Esophagus squamous epithelium (tissue), 5 donors: ENCODE data around the gene GXYLT2. TPM values are rescaled to one million over a fixed set of nuclear protein-coding genes. Genes with fewer than 3 reads are reported as not detected.

Experiments used
- DNase-seq: peaks from one replicate; lab custom pipeline; 2025; lab: John Stamatoyannopoulos, UW
- H3K27ac ChIP-seq, 4 donors: fragments of 200-600 bp; sonication (generic); one replicate each; pipeline ENCODE4 v1.5.1; 2016 to 2019; ENCODE audit warnings: mild to moderate bottlenecking in 1 of 4
- H3K27me3 ChIP-seq, 4 donors: fragments of 200-600 bp; sonication (generic); 1 replicate in 3 of 4; 2 replicates in 1 of 4; pipeline versions ENCODE4 v1.5.1 to v1.6.0; 2017 to 2021; ENCODE audit warnings: antibody characterized with exemption in 1 of 4
- H3K36me3 ChIP-seq, 3 donors: fragments of 200-600 bp; sonication (generic); one replicate each; pipeline ENCODE4 v1.5.1; 2016 to 2019
- H3K4me1 ChIP-seq, 3 donors: fragments of 200-600 bp; sonication (generic); one replicate each; pipeline ENCODE4 v1.5.1; 2017 to 2019
- H3K4me3 ChIP-seq, 4 donors: fragments of 200-600 bp; sonication (generic); 1 replicate in 3 of 4; 2 replicates in 1 of 4; pipeline ENCODE4 v1.5.1; 2016 to 2019; ENCODE audit warnings: mild to moderate bottlenecking in 2 of 4, moderate library complexity in 1 of 4
- H3K9me3 ChIP-seq, 3 donors: fragments of 200-600 bp; sonication (generic); one replicate each; pipeline ENCODE4 v1.5.1; 2016 to 2019
- POLR2A ChIP-seq, 4 donors: fragments of 450-650 bp; IDR thresholded peaks; one replicate each; pipeline ENCODE4 v1.6.1; 2017; ENCODE audit warnings: antibody characterized with exemption in 4 of 4, mild to moderate bottlenecking in 4 of 4, moderate library complexity in 3 of 4
- WGBS, 2 donors: methylation state at CpG; one replicate each; pipeline ENCODE4 v1.1.5; 2018; 5-methylcytosine and 5-hydroxymethylcytosine counted together
- intact Hi-C: fragments of 100-400 bp; cut with DNase I; formaldehyde crosslinking; loops from one replicate; pipeline ENCODE4 v1.15.0; 2022
- total RNA-seq, 4 donors: library from RNA; depleted of rRNA; stranded (reverse); fragments of >200 nt; gene quantifications; one replicate each; pipeline ENCODE4 v1.1.0, GENCODE V29; 2016
- TF ChIP-seq, protein P1 (sequence below), 6 experiments: fragments of 450-650 bp in 4 of 6; fragments of 200-600 bp in 2 of 6; sonication (generic) in 2 of 6; IDR thresholded peaks; one replicate each; pipeline ENCODE4 v1.5.1; 2016 to 2019; ENCODE audit warnings: antibody characterized with exemption in 6 of 6, mild to moderate bottlenecking in 4 of 6, moderate library complexity in 4 of 6
- donor health status: DM: yes; HTN: yes; CAD: no.

GXYLT2 gene
- total RNA-seq, 4 donors from 2014 or later = 2.0 to 18.1 (median 3.1) TPM; not detected in 1

DNA sequence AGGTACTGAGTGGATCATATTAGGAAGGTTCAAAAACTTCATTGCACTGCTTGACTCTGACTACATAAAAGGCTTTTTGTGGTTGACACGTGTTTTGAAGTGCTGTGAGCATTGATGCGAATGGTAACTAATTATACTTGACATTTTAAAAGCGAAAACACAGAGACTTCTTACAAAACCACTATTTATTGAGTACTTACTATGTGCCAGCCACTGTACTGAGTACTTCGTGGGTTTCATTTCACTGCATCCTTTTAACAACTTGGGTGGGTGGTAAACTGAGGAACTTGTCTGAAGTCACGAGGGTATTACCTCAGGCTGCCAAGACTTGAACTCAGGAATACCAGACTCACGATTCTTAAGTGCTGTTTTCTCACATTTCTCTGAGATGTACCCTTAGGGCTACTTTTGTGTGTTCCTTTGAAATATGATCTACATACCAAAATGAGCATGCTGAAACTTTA, 63.4 kb downstream of the GXYLT2 start:
- no peak overlapping the region for H3K4me3 ChIP-seq
- 53 to 56% methylated on average over 6 of the region's 6 CpGs for WGBS, 2 donors

GRCh38 chr3:72953325-72953956, 65.6 kb downstream of the GXYLT2 start:
- DNase-seq = no peak
- 75 to 88% methylated on average over 6 to 7 of the region's 7 CpGs for WGBS, 2 donors
- no peaks in the 10 kb centered on the region for H3K27me3 ChIP-seq
- H3K9me3 ChIP-seq = no peaks in the 10 kb centered on the region
- no peak overlapping the region for H3K27ac ChIP-seq
- intact Hi-C loops = no loop called here
- no peak overlapping the region for H3K4me3 ChIP-seq
- TF ChIP-seq, protein P1, sequence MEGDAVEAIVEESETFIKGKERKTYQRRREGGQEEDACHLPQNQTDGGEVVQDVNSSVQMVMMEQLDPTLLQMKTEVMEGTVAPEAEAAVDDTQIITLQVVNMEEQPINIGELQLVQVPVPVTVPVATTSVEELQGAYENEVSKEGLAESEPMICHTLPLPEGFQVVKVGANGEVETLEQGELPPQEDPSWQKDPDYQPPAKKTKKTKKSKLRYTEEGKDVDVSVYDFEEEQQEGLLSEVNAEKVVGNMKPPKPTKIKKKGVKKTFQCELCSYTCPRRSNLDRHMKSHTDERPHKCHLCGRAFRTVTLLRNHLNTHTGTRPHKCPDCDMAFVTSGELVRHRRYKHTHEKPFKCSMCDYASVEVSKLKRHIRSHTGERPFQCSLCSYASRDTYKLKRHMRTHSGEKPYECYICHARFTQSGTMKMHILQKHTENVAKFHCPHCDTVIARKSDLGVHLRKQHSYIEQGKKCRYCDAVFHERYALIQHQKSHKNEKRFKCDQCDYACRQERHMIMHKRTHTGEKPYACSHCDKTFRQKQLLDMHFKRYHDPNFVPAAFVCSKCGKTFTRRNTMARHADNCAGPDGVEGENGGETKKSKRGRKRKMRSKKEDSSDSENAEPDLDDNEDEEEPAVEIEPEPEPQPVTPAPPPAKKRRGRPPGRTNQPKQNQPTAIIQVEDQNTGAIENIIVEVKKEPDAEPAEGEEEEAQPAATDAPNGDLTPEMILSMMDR (IDR thresholded peaks at IDR 0.05) = no peak
- no peak for TF ChIP-seq POLR2A (IDR thresholded peaks at IDR 0.05)
- H3K36me3 ChIP-seq = no peaks in the 10 kb centered on the region
- no peaks in the 10 kb centered on the region for H3K4me1 ChIP-seq

More for the DNA sequence above, 63.4 kb downstream of the GXYLT2 start:
- intact Hi-C loops = no loop called here
- H3K36me3 ChIP-seq = no peaks in the 10 kb centered on the region
- no peak overlapping the region for H3K27ac ChIP-seq
- no peaks in the 10 kb centered on the region for H3K27me3 ChIP-seq
- no peaks in the 10 kb centered on the region for H3K9me3 ChIP-seq
- TF ChIP-seq POLR2A (IDR thresholded peaks at IDR 0.05) = no peak
- TF ChIP-seq, protein P1 (IDR thresholded peaks at IDR 0.05) = no peak
- no peak for DNase-seq
- H3K4me1 ChIP-seq = no peaks in the 10 kb centered on the region

DNA sequence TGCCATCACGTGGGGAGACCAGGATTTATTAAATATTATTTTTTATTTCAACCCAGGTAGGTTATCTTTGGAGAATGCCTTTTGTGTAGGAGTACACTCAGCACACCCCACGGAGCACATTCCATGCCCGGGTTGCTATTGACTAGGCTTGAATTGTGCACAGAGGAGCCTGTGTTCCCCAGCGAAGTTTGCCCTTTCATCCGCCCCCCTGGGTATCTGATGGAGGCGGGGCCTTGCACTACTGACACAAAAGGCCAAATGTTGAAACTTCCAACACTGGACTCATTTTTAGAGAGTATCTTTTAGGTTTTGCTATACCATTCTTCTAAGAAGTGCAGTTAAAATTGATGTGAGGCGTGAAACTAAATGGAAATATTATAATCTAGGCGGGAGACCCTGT, 69.5 kb downstream of the GXYLT2 start:
- Histone ChIP-seq H3K36me3 (no peaks in the 10 kb centered on the region), H3K27ac (no peak overlapping the region), H3K4me1 (no peaks in the 10 kb centered on the region), H3K27me3 (no peaks in the 10 kb centered on the region), H3K9me3 (no peaks in the 10 kb centered on the region), H3K4me3 (no peak overlapping the region)
- no peak for TF ChIP-seq POLR2A (IDR thresholded peaks at IDR 0.05)
- TF ChIP-seq, protein P1 (IDR thresholded peaks at IDR 0.05) = no peak
- 70 to 82% methylated on average over 6 to 7 of the region's 8 CpGs for WGBS, 2 donors
- intact Hi-C loops = no loop called here
- no peak for DNase-seq

DNA sequence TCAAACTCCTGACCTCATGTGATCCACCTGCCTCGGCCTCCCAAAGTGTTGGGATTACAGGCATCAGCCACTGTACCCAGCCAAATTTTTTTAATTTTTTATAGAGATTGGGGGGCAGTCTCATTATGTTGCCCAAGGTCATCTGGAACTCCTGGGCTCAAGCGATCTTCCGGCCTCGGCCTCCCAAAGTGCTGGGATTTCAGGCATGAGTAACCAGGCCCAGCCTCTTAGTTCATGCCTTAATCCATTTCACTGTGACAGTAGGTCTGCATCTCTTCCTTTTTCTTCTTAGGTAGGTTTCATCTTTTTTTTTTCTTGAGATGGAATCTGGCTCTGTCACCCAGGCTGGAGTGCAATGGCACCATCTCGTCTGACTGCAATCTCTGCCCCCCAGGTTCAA, 71.5 kb downstream of the GXYLT2 start:
- Histone ChIP-seq H3K9me3 (no peaks in the 10 kb centered on the region), H3K4me1 (no peaks in the 10 kb centered on the region), H3K4me3 (no peak overlapping the region), H3K27ac (no peak overlapping the region), H3K27me3 (no peaks in the 10 kb centered on the region), H3K36me3 (no peaks in the 10 kb centered on the region)
- WGBS, 2 donors = 92 to 97% methylated on average over 4 to 5 of the region's 5 CpGs
- TF ChIP-seq, protein P1 (IDR thresholded peaks at IDR 0.05) = no peak
- TF ChIP-seq POLR2A (IDR thresholded peaks at IDR 0.05) = no peak
- no peak for DNase-seq
- intact Hi-C loops = no loop called here

- H3K9me3 ChIP-seq = no peaks in the 10 kb centered on the region
- H3K4me1 ChIP-seq = no peaks in the 10 kb centered on the region
- intact Hi-C loops = no loop called here
- H3K4me3 ChIP-seq = no peak overlapping the region
- TF ChIP-seq, protein P1 (IDR thresholded peaks at IDR 0.05) = no peak
- no peak for TF ChIP-seq POLR2A (IDR thresholded peaks at IDR 0.05)
- no peaks in the 10 kb centered on the region for H3K36me3 ChIP-seq
- no peaks in the 10 kb centered on the region for H3K27me3 ChIP-seq
- no peak for DNase-seq
- WGBS, 2 donors = 57 to 70% methylated on average over 7 of the region's 7 CpGs
- no peak overlapping the region for H3K27ac ChIP-seq
Observed at GRCh38 chr3:72960812-72961518, 73.1 kb downstream of the GXYLT2 start.
